HG03469 (cell line): Measurements from ENCODE around the gene SECISBP2L.
"Not testable (repeated sequence)": the region's sequence is repeated elsewhere in the genome, so short reads cannot be mapped to it uniquely, and the experiment has no call there.

Experiments
- ATAC-seq: cut with Tn5 transposase; IDR thresholded peaks from one replicate; pipeline ENCODE4 v1.9.1; 2021; ENCODE audit warnings: mild to moderate bottlenecking, moderate library complexity, moderate number of reproducible peaks; ENCODE audit not compliant: unreplicated experiment

The SECISBP2L gene, protein sequence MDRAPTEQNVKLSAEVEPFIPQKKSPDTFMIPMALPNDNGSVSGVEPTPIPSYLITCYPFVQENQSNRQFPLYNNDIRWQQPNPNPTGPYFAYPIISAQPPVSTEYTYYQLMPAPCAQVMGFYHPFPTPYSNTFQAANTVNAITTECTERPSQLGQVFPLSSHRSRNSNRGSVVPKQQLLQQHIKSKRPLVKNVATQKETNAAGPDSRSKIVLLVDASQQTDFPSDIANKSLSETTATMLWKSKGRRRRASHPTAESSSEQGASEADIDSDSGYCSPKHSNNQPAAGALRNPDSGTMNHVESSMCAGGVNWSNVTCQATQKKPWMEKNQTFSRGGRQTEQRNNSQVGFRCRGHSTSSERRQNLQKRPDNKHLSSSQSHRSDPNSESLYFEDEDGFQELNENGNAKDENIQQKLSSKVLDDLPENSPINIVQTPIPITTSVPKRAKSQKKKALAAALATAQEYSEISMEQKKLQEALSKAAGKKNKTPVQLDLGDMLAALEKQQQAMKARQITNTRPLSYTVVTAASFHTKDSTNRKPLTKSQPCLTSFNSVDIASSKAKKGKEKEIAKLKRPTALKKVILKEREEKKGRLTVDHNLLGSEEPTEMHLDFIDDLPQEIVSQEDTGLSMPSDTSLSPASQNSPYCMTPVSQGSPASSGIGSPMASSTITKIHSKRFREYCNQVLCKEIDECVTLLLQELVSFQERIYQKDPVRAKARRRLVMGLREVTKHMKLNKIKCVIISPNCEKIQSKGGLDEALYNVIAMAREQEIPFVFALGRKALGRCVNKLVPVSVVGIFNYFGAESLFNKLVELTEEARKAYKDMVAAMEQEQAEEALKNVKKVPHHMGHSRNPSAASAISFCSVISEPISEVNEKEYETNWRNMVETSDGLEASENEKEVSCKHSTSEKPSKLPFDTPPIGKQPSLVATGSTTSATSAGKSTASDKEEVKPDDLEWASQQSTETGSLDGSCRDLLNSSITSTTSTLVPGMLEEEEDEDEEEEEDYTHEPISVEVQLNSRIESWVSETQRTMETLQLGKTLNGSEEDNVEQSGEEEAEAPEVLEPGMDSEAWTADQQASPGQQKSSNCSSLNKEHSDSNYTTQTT

DNA sequence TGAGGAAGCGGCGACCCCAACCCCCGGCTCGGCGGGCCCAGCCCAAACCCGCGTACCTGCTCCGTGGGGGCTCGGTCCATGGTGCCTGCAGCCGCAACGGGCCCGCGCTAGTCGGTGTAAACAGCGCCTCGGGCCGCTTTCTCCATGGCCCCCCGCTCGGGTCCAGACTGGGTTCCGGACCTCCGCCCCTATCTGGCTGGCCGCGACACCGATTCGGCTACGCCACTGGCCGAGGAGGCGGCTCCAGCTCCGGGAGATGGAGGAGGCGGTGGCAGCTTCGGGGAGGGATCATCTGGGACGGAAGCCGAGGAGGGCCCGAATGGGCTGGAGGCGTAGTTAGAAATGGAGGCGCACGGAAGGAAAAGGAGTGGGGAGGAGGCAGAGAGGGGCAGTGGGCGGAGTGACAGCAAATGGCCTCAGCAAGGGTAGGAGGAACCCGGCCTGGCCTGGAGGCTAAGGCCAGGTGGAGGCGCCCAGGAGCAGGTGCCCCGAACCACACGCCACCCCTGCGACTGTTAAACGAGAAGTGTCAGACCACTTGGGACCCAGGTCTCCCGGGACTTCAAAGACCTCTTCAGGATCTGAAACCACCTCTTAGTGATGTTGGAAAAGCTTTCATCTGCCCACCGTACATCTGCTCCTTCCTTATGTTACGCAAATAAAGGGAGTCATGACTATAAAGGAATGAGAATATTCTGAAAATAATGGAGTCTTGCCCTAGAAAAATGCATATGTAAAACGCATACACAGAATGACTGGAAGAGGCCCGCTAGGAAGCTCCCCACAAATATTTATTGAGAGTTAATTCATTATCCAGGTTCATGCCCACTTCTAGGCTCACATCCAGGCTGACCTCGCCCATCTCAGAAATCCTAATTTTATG is at the start of gene SECISBP2L:
Gene SECISBP2L, minus strand, starts transcription at position 227 of the 883 bp plus-strand sequence. Its CDS starts 147 bp downstream, at position 80.
- ATAC-seq: peak; percentile 79

DNA sequence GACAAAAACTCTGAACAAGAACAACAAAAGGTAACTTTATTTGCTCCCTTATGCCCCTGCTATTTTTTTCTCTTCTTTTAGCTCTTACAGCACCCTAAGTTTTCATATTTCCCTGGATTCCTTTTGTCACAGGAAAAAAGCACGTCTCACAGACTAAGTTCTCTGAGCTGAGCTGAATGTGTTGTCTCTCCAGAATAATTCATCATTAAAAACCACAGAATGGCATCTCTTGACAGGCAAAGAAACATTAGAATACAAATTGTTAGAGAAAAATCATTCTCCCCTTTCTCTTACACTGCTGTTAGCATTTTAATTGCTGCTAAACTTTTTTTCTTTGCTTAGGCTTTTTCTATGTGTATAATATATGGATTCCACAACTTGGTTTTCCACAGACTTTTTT is 48.7 kb upstream of the SECISBP2L start:
- no peak for ATAC-seq

DNA sequence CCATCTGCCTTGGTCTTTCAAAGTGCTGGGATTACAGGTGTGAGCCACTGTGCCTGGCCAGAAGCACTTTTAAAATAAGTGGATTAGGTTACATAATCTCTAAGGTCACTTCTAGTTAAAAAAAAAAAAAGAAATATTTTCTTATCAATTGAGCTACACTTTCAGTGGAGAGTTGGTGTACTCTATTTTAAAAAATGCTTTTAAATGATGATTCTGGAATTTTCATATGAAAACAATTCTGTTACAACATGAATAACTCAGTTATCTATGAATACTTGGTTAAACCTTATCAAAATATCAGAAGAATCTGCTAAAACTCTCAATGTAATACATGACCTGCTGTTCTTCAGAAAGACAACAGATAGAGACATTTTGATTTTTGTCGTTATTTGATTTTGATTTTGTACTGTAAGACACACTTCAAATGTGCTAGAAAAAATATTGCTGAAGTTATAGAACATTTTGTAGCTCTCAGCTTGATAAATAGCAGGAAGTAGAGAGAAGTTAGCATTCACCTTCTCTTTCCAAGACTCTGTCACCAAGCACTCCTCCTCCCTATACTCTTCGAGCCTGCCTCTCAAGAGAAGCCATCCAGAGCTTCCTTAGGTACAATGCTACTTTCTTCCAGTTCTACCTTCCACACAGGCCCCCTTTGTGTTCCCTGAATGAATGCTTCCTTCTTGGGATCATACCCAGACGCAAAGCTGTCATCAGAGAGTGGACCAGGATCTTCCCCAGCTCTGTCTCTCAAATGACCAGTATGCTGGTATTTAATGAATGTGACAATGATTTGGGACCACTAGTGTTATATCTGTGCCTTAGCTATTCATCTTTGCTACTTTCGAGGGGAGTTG is 47.2 kb upstream of the SECISBP2L start:
- no peak for ATAC-seq

DNA sequence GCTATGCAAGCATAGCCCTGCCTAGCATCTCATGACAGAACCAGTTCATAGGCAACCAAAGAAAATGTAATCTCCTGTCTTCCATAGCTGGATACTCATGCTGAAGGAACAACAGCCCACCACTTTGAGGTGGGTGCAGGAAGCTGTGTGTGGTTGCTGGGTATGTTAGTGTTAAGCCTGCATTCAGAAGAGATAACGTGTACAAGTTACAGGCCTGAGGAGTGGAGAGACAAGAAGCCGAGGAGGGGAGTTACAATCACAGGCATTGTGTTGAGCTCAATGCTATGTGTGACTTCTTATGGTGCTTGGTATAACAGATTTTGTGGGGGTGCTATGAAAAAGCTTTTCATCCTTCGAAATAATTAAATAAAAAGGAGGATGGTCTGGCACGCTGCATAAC is 42.8 kb upstream of the SECISBP2L start:
- ATAC-seq: no peak

DNA sequence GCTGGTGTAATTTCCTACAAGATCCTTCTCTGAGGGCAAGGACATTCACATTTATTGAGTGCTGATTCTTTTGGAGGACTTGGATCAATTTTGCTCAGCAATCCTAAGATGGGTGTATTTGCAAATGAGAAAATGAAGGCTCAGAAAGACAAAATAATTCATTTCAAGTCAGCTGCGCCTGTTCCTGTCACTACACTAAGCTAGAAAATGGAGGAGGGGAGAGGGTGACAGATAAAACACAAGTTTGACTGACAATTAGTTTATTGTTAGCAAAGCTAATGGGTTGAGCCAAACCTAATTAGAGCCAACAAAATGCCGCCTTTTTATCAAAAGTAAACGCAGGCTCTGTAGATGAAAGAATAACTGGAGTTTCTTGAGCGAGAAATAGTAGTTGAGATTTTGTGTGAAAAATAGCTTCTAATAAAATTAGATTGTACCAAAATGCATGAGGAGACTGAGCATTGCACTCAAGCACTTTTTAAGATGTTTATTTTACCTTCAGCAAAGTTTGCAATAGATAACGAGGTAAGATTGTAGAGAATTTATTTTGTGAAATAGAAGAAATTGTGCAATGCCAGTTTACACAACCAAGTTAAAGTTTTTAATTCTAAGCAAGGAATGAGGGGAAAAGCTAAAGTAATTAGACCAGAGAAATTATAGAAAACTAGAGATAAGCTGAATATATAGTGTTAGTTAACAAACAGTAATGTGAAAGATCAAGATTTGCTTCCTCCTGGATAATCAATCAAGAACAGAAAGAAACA is 39.6 kb upstream of the SECISBP2L start:
- ATAC-seq: no peak

DNA sequence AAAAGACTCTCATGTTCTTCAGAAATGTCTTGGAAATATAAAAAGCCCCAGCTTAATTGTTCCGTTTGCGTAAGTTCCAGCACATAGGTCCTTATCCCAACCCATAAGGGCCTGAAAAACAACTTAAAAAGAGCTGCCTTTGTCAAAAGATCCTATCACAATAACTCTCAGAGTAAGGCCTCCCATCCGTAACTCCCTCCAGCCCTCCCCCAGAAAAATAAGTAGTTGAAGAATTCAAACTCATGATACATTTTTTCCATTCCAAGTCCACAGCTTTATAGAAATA is 38.0 kb upstream of the SECISBP2L start:
- ATAC-seq: no peak

DNA sequence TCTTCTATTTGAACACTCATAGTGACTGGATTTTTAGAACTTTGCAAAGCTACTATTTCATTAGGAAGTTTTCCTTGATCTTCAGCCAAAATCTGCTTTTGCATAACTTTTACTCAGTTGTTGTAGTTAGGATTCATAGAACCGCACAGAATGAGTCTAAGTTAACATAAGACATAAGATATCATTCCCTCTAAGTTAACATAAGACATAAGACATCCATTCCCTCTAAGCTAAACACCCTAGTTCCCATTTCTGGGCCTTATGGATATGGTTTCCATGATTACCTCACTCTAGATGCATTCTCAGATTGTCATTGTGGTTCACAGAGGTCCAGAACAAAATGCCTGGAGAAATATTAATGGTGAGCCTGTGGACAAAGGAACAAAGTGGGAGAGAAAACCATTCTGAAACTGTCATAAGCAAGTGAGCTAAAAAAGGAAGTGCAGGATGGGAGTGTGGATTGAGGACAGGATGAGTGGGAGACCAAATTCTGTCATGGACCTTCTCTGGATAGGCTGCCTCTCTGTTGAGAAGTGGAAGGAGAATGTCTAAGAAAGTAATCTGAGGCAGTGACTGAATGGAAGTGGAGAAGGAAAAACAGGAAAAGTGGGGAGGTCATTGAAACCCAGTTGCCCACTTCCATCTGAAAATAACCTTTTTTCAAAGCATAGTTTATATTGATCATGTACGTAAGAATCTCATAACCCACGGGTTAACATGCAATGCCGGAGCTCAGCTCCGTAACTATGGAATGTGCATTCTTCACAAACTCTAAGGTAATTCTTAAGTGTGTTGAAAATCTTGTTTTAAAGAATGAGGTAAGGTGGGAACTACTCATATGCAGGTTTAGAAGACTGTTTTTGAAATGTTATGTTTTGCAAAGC is 37.4 kb upstream of the SECISBP2L start:
- ATAC-seq: no peak

DNA sequence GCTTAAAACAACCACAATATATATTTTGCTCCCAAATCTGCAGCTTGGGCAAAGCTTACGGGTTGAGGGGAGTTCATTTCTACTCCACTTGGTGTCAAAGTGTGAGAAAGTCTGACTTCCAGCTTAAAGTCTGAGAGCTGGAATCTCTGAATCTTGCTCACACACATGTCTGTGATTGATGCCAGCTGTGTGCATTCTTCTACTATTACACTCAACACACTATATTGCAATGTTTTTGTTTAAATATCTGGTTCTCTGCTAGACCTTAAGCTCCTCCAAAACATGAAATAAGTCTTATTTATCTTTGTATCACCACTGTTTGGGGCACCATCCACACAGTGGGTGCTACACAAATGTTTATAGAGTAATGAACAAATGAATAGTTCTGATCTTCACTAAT is 36.7 kb upstream of the SECISBP2L start:
- no peak for ATAC-seq

DNA sequence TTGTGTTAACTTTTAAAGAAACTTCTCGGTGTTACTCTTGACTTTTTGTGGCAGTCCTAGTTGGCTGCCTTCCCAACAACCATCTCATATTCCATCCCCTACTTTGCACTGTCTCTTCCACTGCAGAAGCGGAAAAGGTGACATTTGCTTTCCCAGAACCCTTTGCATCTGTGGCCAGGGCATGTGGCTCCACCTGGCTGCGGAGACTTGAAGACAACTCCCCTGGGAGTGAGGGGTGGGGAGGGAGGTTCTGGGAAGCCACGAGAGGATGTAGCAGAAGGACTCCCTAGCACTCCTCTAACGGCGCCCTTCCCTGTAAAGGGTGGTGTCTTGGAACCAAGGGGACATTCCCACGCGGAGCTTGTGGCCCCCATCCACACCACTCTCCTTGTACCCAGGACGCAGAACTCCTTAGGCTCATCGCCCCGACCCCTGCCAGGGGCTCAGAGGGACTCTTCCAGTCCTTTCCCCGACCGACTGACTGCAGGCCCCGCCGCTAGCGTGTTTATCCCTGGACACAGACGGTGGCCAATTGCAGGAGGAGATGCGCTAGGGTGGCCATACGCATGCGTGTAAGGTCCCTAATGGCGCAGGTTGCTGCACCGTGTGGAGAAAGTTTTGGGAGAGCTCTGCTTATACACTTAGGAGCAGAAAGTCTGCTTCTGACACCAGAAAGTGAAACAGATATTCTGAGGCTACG is 33.2 kb upstream of the SECISBP2L start:
- ATAC-seq: no peak

DNA sequence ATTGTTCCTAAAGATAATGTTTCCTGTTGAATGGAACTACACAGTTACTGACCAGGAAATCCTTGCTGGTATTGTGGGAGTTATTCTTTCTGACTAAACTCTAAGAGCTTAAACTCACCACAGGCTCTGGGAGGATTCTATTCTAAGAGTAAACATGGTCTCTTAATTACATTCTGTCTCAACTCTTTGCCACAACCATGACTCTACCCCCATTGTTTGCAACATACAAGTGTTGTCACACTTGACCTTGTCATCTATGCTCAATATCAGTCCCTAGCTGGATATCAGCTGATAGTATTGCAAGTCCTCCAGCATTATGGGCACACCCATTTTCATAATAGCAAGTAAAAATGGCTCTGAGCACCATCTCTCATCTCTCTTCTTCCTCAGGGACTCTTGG is 29.6 kb upstream of the SECISBP2L start:
- ATAC-seq: no peak

DNA sequence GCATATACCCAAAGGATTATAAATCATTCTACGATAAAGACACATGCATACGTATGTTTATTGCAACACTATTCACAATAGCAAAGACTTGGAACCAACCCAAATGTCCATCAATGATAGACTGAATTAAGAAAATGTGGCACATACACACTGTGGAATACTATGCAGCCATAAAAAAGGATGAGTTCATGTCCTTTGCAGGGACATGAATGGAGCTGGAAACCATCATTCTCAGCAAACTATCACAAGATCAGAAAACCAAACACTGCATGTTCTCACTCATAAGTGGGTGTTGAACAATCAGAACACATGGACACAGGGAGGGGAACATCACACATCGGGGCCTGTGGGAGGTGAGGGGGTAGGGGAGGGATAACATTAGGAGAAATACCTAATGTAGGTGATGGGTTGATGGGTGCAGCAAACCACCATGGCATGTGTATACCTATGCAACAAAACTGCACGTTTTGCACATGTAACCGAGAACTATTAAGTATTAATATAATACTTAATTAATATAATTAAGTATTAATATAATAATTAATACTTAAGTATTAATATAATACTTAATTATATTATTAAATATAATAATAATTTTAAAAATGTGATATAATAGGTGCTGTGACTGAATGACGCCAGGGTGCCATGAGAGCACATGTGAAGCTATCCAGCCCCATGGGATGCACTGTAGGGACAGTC is 28.5 kb upstream of the SECISBP2L start:
- ATAC-seq: not testable (repeated sequence)

DNA sequence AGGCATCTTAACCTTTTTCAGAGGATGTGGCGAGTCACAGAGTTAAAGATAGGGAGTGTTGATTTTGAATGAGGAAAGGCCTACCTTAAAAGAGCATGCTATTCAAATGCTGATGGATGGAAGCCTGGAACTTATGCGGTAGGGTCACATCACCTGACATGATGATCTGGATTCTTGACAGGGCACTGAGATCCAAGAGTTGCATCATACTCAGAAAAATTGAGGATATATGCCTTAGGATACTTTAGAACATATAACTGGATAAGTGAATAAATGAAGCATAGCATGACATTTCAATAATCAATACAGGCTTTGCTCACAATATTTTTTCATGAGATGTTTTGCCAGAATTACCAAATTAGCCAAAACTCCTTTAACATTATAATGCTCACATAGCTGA is 20.1 kb upstream of the SECISBP2L start:
- ATAC-seq: no peak

DNA sequence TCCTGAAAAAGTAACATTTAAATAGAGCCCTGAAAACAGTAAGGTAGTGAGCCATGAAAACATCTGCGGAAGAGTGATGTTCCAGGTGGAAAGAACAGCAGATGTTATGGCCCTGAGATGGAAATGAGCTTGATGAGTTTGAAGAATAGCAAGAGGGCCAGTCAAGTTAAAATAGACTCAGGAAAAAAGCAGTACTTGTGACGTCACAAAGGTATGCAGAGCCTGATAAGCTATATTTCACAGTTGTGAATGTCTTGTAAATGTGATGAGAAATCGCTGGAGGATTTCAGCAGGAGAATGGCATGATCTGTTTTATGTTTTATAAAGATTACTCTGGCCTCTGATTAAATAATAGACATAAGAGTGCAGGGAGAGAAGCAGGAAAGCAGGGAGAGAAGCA is 18.6 kb upstream of the SECISBP2L start:
- no peak for ATAC-seq

DNA sequence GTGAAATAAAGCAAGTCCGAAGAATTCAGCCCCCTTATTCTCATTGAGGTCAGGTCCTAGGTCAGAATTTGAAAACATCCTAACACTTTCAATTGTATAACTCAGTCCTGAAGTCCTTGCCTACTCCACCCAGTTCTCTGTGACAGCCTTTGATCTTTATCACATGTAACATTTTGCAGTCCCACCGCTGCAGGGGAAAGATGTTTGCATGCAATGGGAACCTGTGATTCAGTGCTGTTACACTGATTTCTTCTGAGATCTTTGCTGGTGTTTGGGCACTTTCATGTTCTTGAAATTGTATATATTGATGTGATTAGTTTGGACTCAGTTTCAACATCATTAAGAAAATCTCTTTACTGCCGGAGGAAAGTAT is 18.0 kb upstream of the SECISBP2L start:
- ATAC-seq: no peak

DNA sequence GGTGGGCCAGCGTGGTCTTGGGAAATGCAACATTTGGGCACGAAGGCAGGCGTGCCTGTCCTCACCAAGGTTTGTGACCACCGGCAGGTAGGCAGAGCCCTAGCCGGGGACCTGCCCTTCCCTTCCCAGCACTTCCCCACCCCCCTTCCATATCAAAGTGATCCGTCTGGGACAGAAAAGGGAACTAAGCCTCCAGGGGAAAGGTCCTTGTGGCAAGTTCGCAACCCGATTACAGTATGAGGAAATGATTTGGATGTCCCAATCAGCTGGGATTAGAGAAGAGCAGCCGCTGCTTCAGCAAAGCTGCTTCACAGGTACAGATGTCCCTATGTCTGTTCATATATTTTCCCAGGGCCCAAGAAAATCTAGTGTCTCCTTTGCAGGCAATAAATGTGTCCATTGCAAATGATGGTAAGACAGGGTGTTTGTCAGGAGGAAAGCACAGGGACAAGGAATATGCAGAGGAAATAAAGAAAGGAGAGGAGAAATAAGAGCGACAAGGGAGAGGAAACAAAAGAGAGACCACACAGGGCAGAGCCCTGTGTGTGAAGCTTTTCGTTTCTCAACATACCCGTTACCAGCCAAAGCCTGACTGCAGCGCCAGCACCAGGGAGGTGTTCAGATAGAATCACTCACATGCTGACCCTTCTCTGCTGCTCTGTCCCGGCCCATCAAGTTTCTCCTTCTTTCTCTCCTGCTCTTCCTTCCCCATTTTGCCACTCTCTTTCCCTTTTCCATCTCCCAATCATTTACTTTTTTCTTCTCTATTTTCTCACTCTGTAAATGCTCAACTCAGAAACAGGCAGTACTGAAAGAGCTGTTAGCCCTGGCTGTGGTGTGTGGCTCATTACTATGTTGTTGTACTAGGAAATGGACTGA is 17.4 kb upstream of the SECISBP2L start:
- no peak for ATAC-seq

DNA sequence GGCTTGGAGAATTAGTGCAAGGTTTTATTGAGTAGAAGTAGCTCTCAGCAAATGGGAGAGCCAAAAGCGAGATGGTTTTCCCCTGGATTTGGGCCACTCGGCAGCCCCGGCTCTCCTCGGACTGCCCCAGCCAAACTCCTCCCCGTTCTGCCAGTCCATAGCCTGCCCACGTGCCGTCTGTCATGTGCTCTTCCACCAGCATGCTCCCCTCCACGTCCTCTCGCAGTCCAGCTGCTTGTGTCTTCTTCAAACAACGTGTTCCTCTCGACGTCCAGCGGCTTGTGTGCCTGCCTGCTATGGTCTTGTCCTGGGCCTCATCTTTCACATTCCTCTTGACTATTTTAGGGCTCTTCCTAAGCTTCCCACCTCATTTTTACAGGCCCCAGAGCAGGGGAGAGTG is 16.7 kb upstream of the SECISBP2L start:
- ATAC-seq: no peak
